ENCODE measurements around the gene GJC3. TPM values are rescaled to one million over a fixed set of nuclear protein-coding genes. Genes with fewer than 3 reads are reported as not detected.
A peak's percentile ranks its signal among the peaks of the same experiment; 100 is the strongest.
"Not testable (repeated sequence)": the region's sequence is repeated elsewhere in the genome, so short reads cannot be mapped to it uniquely, and the experiment has no call there.

Gene GJC3
- total RNA-seq, 4 donors from 2014 or later, result 1.9 to 2.9 (median 2.5) TPM

DNA sequence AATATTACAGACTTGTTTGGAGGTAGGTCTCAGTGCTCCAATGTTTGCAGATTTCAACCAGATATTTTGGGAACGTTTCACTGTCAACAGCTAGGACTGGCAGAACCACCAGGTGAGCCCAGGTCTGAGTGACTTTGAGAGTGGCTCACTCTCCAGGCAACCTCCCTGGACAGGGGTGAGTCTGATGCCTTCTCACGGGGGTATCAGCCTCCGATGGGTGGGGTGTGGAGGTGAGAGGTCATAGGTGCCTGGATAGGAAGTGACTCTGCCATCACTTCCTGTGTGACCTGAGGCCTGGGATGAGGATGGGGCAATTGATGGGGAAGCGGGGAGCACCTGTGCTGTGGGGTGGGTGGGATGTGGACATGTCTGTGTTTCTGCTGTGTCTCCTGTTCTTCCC is 41.8 kb upstream of the GJC3 start:
- Histone ChIP-seq H3K4me1 (no peaks in the 10 kb centered on the region), H3K27ac (no peak overlapping the region), H3K4me3 (no peak overlapping the region), H3K27me3 (peaks cover 16% of the 10 kb centered on the region), H3K9me3 (no peaks in the 10 kb centered on the region), H3K36me3 (no peaks in the 10 kb centered on the region)
- WGBS, result 83% methylated on average over 4 of the region's 4 CpGs
- DNase-seq (ENCODE audit: low spot score in 2 of 2), result no peak
- TF ChIP-seq POLR2AphosphoS5 (IDR thresholded peaks at IDR 0.05) (no peak), POLR2A (IDR thresholded peaks at IDR 0.05) (no peak), EP300 (IDR thresholded peaks at IDR 0.05) (no peak)
- TF ChIP-seq, protein P1, sequence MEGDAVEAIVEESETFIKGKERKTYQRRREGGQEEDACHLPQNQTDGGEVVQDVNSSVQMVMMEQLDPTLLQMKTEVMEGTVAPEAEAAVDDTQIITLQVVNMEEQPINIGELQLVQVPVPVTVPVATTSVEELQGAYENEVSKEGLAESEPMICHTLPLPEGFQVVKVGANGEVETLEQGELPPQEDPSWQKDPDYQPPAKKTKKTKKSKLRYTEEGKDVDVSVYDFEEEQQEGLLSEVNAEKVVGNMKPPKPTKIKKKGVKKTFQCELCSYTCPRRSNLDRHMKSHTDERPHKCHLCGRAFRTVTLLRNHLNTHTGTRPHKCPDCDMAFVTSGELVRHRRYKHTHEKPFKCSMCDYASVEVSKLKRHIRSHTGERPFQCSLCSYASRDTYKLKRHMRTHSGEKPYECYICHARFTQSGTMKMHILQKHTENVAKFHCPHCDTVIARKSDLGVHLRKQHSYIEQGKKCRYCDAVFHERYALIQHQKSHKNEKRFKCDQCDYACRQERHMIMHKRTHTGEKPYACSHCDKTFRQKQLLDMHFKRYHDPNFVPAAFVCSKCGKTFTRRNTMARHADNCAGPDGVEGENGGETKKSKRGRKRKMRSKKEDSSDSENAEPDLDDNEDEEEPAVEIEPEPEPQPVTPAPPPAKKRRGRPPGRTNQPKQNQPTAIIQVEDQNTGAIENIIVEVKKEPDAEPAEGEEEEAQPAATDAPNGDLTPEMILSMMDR (IDR thresholded peaks at IDR 0.05), result no peak

DNA sequence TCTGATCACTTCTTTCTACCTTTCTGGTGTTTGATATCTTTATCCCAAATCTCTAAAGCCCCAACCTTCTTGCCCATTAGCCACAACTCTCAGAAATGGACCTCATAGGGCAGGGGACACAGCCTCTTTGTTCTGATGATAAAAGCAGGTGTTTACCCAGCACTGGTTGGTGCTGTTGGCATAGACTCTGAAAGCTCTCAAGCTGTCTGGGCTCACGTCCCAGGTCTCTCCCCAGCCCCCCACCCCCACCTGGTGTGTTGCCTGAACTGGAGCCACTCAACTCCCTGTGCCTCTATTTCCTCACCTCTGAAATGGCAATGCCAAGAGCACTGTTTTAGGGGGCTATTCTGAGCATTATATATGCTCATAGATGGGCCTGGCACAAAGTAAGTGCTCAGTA is 40.4 kb upstream of the GJC3 start:
- H3K9me3 ChIP-seq; H3K4me3 ChIP-seq; H3K4me1 ChIP-seq; DNase-seq (ENCODE audit: low spot score in 2 of 2); H3K36me3 ChIP-seq; H3K27ac ChIP-seq: not testable (repeated sequence)
- WGBS, result 17% methylated on average over 1 of the region's 1 CpG
- peaks cover 28% of the 10 kb centered on the region for H3K27me3 ChIP-seq

DNA sequence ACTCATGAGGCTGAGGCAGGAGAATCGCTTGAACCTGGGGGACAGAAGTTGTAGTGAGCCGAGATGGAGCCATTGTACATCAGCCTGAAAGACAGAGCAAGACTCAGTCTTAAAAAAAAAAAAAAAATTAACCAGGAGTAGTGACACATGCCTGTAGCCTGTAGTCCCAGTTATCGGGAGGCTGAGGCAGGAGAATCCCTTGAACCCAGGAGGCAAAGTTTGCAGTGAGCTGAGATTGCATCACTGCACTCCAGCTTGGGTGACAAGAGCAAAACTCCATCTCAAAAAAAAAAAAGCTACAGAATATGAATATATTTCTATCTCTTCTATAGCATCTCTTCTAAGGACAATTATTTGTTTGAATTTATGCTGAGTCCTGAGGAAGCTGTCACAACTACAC is 39.9 kb upstream of the GJC3 start:
- TF ChIP-seq EP300 (IDR thresholded peaks at IDR 0.05) (no peak), POLR2AphosphoS5 (IDR thresholded peaks at IDR 0.05) (no peak), POLR2A (IDR thresholded peaks at IDR 0.05) (no peak)
- TF ChIP-seq, protein P1 (IDR thresholded peaks at IDR 0.05), result no peak
- no peaks in the 10 kb centered on the region for H3K36me3 ChIP-seq
- peaks cover 34% of the 10 kb centered on the region for H3K27me3 ChIP-seq
- DNase-seq (ENCODE audit: low spot score in 2 of 2), result no peak
- H3K4me1 ChIP-seq, result no peaks in the 10 kb centered on the region
- no peak overlapping the region for H3K27ac ChIP-seq
- WGBS, result 90% methylated on average over 3 of the region's 3 CpGs
- H3K4me3 ChIP-seq, result no peak overlapping the region
- H3K9me3 ChIP-seq, result no peaks in the 10 kb centered on the region

DNA sequence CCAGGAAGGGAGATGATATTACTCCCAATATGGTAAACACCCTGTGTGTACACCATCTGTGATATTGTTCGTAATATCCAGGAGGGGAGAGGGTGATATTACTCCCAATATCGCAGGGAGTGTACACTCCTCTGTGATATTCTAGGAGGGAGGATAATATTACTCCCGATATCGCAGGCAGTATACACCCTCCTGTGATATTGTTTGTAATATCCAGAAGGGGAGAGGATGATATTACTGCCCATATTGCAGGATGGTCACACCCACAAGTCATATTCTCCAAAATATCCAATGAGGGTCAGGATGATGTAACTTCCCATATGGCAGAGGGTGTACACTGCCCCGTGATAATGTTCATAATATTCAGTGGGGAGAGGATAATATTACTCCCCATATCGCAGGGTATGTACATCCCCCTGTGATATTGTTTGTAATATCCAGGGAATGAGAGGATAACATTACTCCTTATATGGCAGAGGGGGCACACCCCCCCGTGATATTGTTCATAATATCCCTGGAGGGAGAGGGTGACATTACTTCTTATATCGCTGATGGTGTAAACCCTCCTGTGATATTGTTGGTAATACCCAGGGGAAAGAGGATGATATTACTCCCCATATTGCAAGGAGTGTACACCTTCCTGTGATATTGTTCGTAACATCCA is 29.3 kb upstream of the GJC3 start:
- Histone ChIP-seq H3K27ac (no peak overlapping the region), H3K4me1 (no peaks in the 10 kb centered on the region), H3K27me3 (peaks cover 47% of the 10 kb centered on the region), H3K36me3 (no peaks in the 10 kb centered on the region), H3K4me3 (no peak overlapping the region), H3K9me3 (no peaks in the 10 kb centered on the region)
- no peak for DNase-seq (ENCODE audit: low spot score in 2 of 2)
- TF ChIP-seq, protein P1 (IDR thresholded peaks at IDR 0.05), result no peak
- TF ChIP-seq EP300 (IDR thresholded peaks at IDR 0.05), result no peak
- TF ChIP-seq POLR2A (IDR thresholded peaks at IDR 0.05), result no peak
- TF ChIP-seq POLR2AphosphoS5 (IDR thresholded peaks at IDR 0.05), result no peak
- 73% methylated on average over 9 of the region's 9 CpGs for WGBS

DNA sequence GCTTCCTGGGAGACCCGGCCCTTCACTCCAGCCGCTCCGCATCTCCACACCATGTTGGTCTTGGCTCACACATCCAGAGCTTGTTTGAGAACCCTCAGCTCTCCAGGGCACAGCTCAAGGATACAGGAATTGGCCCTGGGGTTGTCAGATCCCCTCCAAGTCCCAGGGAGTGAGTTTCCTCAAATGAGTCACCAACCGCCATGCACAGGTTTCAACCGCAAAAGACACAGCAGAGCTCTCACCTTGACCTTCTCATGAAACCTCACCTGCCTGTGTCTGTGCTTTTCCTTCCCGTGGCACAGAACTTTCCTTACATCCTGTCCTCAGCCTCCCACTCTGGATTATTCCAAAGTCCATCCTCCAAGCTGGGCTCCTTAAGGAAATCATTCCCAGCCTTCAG is 25.8 kb upstream of the GJC3 start:
- H3K36me3 ChIP-seq, result no peaks in the 10 kb centered on the region
- WGBS, result 82% methylated on average over 6 of the region's 6 CpGs
- DNase-seq (ENCODE audit: low spot score in 2 of 2), result no peak
- peaks cover 4% of the 10 kb centered on the region for H3K4me1 ChIP-seq
- TF ChIP-seq EP300 (IDR thresholded peaks at IDR 0.05) (no peak), POLR2AphosphoS5 (IDR thresholded peaks at IDR 0.05) (no peak), POLR2A (IDR thresholded peaks at IDR 0.05) (no peak)
- TF ChIP-seq, protein P1 (IDR thresholded peaks at IDR 0.05), result no peak
- no peaks in the 10 kb centered on the region for H3K9me3 ChIP-seq
- peak overlapping the region; percentile 53 for H3K27ac ChIP-seq
- H3K27me3 ChIP-seq, result peaks cover 15% of the 10 kb centered on the region
- H3K4me3 ChIP-seq, result no peak overlapping the region

DNA sequence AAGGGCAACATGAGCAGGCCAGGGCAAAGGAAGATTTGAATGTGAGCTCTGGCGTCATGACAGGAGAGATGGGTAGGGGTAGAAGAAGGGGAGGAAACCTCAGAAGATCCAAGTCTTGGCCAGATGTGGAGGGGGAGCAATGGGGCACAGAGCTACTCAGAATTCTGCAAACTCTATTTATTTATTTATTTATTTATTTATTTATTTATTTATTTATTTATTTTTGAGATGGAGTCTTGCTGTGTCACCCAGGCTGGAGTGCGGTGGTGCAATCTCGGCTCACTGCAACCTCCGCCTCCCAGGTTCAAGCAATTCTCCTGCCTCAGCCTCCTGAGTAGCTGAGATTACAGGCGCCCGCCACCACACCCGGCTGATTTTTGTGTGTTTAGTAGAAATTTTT is 25.2 kb upstream of the GJC3 start:
- not testable (repeated sequence) for H3K4me3 ChIP-seq; H3K4me1 ChIP-seq; H3K27me3 ChIP-seq; H3K36me3 ChIP-seq; DNase-seq (ENCODE audit: low spot score in 2 of 2); H3K9me3 ChIP-seq
- WGBS, result 91% methylated on average over 7 of the region's 7 CpGs
- peak overlapping the region; percentile 53 for H3K27ac ChIP-seq
